Measurements from ENCODE around the gene EBI3. TPM values are rescaled to one million over a fixed set of nuclear protein-coding genes. Genes with fewer than 3 reads are reported as not detected.
"Not testable (repeated sequence)": the region's sequence is repeated elsewhere in the genome, so short reads cannot be mapped to it uniquely, and the experiment has no call there.

The EBI3 gene
- total RNA-seq, 1 experiment from 2014 or later, result 3.0 TPM

DNA sequence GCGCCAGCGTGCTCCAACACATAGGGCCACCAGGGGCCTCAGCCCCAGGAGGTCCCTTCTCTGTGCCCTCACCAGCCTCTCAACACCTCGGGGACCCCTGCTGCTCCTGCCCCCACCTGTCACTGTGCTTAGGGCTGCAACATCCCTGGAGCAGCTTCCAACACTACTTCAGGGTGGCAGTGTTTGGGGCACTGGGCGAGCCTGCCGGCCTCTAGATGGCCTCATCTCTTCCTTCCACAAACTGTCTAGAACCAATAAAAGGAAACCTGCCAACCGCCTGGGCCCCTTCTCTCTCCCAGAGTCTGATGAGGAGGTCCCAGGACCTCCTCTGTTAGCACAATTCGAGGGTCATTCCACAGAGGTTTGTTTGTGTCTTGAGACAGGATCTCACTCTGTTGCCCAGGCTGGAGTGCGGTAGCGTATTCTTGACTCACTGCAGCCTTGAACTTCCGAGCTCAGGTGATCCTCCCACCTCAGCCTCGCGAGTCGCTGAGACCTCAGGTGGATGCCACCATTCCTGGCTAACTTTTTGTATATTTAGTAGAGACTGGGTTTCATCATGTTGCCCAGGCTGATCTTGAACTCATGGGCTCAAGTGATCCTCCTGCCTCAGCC lies 39.6 kb downstream of the EBI3 start:
- ATAC-seq, result no peak
- Histone ChIP-seq H3K27me3 (ENCODE audit: control insufficient read depth, insufficient read depth, low read length) (no peaks in the 10 kb centered on the region), H3K4me3 (ENCODE audit: low read depth in 2 of 2, low read length in 2 of 2) (no peak overlapping the region), H3K27ac (ENCODE audit: low read length) (no peak overlapping the region), H3K36me3 (ENCODE audit: control insufficient read depth, insufficient read depth, low read length) (no peaks in the 10 kb centered on the region), H3K9me3 (ENCODE audit: control insufficient read depth, insufficient read depth, low read depth, low read length) (no peaks in the 10 kb centered on the region), H3K4me1 (ENCODE audit: control insufficient read depth, insufficient read depth, low read length) (no peaks in the 10 kb centered on the region)
- ChIA-PET CTCF (interaction anchor here (0.5 kb wide), 1 partner anchor 132 kb away, joined by 3 read pairs; no protein-coding TSS in a partner anchor), POLR2A (no interaction called here)
- intact Hi-C loops (cut with micrococcal nuclease; ENCODE audit: unreplicated experiment) (no loop called here), in situ Hi-C loops (cut with HindIII; ENCODE audit: low pct_unique_long_range_greater_than_20kb, low sequenced_read_pairs) (no loop called here)
- TF ChIP-seq, protein P1, sequence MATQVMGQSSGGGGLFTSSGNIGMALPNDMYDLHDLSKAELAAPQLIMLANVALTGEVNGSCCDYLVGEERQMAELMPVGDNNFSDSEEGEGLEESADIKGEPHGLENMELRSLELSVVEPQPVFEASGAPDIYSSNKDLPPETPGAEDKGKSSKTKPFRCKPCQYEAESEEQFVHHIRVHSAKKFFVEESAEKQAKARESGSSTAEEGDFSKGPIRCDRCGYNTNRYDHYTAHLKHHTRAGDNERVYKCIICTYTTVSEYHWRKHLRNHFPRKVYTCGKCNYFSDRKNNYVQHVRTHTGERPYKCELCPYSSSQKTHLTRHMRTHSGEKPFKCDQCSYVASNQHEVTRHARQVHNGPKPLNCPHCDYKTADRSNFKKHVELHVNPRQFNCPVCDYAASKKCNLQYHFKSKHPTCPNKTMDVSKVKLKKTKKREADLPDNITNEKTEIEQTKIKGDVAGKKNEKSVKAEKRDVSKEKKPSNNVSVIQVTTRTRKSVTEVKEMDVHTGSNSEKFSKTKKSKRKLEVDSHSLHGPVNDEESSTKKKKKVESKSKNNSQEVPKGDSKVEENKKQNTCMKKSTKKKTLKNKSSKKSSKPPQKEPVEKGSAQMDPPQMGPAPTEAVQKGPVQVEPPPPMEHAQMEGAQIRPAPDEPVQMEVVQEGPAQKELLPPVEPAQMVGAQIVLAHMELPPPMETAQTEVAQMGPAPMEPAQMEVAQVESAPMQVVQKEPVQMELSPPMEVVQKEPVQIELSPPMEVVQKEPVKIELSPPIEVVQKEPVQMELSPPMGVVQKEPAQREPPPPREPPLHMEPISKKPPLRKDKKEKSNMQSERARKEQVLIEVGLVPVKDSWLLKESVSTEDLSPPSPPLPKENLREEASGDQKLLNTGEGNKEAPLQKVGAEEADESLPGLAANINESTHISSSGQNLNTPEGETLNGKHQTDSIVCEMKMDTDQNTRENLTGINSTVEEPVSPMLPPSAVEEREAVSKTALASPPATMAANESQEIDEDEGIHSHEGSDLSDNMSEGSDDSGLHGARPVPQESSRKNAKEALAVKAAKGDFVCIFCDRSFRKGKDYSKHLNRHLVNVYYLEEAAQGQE (IDR thresholded peaks at IDR 0.05; ENCODE audit: insufficient read depth in 1 of 2, low read depth in 2 of 2, low read length in 1 of 2), result no peak
- TF ChIP-seq, protein P2, sequence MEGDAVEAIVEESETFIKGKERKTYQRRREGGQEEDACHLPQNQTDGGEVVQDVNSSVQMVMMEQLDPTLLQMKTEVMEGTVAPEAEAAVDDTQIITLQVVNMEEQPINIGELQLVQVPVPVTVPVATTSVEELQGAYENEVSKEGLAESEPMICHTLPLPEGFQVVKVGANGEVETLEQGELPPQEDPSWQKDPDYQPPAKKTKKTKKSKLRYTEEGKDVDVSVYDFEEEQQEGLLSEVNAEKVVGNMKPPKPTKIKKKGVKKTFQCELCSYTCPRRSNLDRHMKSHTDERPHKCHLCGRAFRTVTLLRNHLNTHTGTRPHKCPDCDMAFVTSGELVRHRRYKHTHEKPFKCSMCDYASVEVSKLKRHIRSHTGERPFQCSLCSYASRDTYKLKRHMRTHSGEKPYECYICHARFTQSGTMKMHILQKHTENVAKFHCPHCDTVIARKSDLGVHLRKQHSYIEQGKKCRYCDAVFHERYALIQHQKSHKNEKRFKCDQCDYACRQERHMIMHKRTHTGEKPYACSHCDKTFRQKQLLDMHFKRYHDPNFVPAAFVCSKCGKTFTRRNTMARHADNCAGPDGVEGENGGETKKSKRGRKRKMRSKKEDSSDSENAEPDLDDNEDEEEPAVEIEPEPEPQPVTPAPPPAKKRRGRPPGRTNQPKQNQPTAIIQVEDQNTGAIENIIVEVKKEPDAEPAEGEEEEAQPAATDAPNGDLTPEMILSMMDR (IDR thresholded peaks at IDR 0.05), result no peak
- TF ChIP-seq TCF7L2 (IDR thresholded peaks at IDR 0.05; ENCODE audit: low read depth, low read length) (no peak), SIN3A (IDR thresholded peaks at IDR 0.05; ENCODE audit: borderline replicate concordance, insufficient read depth, low read depth, low read length) (no peak), POLR2AphosphoS5 (IDR thresholded peaks at IDR 0.05; ENCODE audit: low read depth, low read length) (no peak)
- DNase-seq (ENCODE audit: low read depth, low spot score), result no peak
- BruUV-seq (replicated peaks), result no TSS peak

DNA sequence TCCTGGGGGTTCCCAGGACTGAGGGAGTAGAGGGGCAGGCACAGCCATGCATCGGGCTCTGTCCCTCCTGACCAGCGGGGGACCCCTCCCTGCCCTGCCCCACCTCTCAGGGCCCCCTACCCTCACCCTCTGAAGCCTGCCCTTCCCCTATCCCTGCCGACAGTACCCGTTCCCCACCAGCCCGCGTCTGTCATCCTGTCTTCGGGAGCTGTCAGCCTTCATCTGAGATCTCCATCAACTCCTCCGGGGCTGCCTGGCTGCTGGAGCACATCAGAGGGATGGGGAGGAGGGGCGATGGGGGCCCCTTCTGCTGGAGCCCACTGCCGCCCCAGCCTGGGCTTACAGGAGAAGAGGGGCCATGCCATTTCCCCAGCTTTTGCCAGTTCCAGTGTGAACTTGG lies 43.6 kb downstream of the EBI3 start:
- ATAC-seq, result no peak
- Histone ChIP-seq H3K27ac (ENCODE audit: low read length) (no peak overlapping the region), H3K4me3 (ENCODE audit: low read depth in 2 of 2, low read length in 2 of 2) (no peak overlapping the region), H3K4me1 (ENCODE audit: control insufficient read depth, insufficient read depth, low read length) (no peaks in the 10 kb centered on the region), H3K9me3 (ENCODE audit: control insufficient read depth, insufficient read depth, low read depth, low read length) (no peaks in the 10 kb centered on the region), H3K27me3 (ENCODE audit: control insufficient read depth, insufficient read depth, low read length) (no peaks in the 10 kb centered on the region), H3K36me3 (ENCODE audit: control insufficient read depth, insufficient read depth, low read length) (no peaks in the 10 kb centered on the region)
- BruUV-seq (replicated peaks), result no TSS peak
- intact Hi-C loops (cut with micrococcal nuclease; ENCODE audit: unreplicated experiment), result no loop called here
- POLR2A ChIA-PET, result no interaction called here
- TF ChIP-seq, protein P2 (IDR thresholded peaks at IDR 0.05), result no peak
- TF ChIP-seq TCF7L2 (IDR thresholded peaks at IDR 0.05; ENCODE audit: low read depth, low read length), result no peak
- TF ChIP-seq, protein P1 (IDR thresholded peaks at IDR 0.05; ENCODE audit: insufficient read depth in 1 of 2, low read depth in 2 of 2, low read length in 1 of 2), result no peak
- no peak for TF ChIP-seq SIN3A (IDR thresholded peaks at IDR 0.05; ENCODE audit: borderline replicate concordance, insufficient read depth, low read depth, low read length)
- no peak for TF ChIP-seq POLR2AphosphoS5 (IDR thresholded peaks at IDR 0.05; ENCODE audit: low read depth, low read length)
- in situ Hi-C loops (cut with HindIII; ENCODE audit: low pct_unique_long_range_greater_than_20kb, low sequenced_read_pairs), result no loop called here
- DNase-seq (ENCODE audit: low read depth, low spot score), result no peak
- CTCF ChIA-PET, result no interaction called here

DNA sequence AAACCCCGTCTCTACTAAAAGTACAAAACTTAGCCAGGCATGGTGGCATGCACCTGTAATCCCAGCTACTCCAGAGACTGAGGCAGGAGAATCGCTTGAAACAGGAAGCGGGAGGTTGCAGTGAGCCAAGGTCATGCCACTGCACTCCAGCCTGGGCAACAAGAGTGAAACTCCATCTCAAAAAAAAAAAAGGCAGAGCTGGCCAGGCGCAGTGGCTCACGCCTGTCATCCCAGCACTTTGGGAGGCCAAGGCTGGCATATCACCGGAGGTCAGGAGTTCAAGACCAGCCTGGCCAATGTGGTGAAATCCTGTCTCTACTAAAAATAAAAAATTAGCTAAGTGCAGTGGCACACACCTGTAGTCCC lies 45.0 kb downstream of the EBI3 start:
- H3K4me1 ChIP-seq (ENCODE audit: control insufficient read depth, insufficient read depth, low read length); H3K9me3 ChIP-seq (ENCODE audit: control insufficient read depth, insufficient read depth, low read depth, low read length); BruUV-seq (replicated peaks); in situ Hi-C loops (cut with HindIII; ENCODE audit: low pct_unique_long_range_greater_than_20kb, low sequenced_read_pairs); H3K36me3 ChIP-seq (ENCODE audit: control insufficient read depth, insufficient read depth, low read length); DNase-seq (ENCODE audit: low read depth, low spot score); intact Hi-C loops (cut with micrococcal nuclease; ENCODE audit: unreplicated experiment); H3K4me3 ChIP-seq (ENCODE audit: low read depth in 2 of 2, low read length in 2 of 2); CTCF ChIA-PET; ATAC-seq; H3K27ac ChIP-seq (ENCODE audit: low read length); H3K27me3 ChIP-seq (ENCODE audit: control insufficient read depth, insufficient read depth, low read length): not testable (repeated sequence)
- POLR2A ChIA-PET, result interaction anchor here (0.7 kb wide), 1 partner anchor 30 kb away, joined by 3 read pairs; no protein-coding TSS in a partner anchor

All from Panc1 (cell line).